ENCODE measurements around the gene CDK19.
"Not testable (repeated sequence)": the region's sequence is repeated elsewhere in the genome, so short reads cannot be mapped to it uniquely, and the experiment has no call there.

CDK19 gene

DNA sequence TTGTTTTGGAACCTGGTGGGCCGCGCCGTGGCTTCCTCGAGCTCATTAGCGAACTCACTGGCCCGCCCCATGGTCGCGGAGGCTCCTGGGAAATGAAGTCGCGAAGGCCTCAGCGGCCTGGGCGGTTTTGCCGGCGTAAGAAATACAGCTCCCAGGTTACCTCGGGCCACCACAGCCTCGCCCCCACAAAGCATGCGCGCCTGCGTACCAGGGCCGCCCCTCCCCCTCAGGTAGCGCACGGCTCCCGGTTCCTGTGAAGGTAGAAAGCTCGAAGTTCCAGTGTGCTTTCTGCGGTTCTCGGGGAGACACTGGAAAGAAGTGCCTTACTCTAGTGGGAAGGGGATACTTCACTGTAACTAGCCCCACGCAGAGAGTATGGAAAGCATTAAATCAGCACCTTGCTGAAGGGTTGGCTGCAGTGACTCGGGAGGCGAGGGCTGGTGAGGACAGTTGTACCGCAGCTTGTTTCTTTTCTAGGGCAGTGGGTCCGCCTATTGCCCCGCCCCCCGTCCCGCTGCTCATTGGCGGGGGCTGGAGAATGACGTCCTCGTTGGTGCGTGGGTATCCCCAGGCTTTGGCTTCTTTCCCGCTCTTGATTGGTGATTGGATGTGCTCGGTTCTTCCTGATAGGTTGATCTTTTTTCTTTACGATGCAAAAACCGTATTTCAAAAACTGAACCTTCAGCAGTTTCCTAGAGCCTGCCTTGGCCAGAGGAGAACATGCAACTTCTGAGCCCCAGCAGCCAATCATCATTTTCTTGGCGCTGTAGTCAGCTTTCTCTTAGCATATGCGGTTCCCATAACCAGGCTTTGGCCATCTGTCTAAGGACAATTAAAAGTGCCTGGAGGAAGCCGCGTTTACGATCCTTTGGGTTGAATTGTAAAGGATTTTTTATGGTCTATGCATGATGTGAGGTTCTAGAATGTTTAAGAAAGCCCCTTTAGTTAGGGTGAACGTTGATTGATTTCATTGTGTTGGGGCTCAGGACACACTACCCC, at the start of gene CDK19:
CDK19 (minus strand) TSS at position 59 of the 999 bp plus-strand sequence. CDS start 333 bp downstream, outside the sequence.
- peak; percentile 99 for DNase-seq (ENCODE audit: low read depth)

DNA sequence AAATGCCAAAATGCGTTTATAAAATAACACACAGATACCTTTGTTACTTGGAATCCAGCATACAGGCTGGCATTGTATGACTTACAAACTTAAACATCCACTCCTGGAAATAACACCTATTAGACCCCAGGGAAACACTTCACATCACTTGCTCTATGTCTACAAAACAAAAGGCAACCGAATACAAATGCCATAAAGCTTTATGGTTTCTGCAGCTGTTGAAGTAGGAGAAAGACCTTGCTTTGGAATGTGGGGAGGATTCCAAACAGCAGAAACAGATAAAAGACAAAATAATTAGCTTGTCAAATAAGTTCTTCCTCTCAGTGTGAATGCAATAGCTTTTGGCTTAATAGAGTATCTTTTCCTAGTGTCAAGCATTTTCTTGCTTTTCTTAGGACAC, 49.6 kb upstream of the CDK19 start:
- no peak for DNase-seq (ENCODE audit: low read depth)

DNA sequence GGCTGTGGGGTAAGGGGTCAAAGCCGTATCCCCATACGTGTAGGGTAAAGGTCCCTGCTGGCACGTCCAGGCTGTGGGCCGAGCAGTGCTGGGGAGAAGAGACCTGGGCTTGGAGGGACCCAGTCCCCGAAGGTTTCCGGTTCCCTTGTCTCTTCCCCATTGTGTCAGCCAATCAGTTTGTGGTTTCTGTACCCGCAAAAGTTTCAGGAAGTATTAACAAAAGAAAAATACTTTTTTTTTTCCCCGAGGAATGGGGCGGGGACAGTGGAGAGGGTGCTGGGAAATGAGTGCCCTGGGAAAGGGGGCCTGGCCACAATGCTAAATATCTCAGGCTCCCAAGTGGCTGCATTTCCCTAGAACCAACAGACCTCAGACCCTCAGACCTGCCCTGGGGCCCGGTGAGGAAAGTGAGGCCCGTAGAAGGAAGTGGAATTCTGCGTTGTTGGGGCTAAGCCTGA, 44.1 kb upstream of the CDK19 start:
- DNase-seq (ENCODE audit: low read depth) = no peak

DNA sequence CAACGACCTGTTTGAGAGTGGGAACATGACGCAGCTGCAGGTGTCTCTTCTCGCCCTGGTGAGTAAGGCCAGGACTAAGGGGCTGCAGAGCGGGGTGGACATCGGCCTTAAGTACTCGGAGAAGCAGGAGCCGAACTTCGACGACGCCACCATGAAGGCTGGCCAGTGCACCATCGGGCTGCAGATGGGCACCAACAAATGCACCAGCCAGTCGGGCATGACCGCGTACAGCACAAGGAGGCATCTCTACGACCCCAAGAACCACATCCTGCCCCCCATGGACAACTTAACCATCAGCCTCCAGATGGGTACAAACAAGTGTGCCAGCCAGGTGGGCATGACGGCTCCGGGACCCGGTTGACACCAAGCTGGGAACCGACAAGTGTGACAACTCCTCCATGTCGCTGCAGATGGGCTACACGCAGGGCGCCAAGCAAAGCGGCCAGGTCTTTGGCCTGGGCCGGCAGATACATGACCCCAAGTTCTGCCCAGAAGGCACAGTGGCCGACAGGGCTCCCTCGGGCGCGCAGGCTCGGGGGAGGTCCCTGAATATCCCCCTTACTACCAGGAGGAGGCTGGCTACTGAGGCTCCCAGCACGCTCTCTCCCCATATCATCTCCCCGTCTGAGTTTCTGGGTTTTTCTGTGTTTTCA, 43.4 kb upstream of the CDK19 start:
- no peak for DNase-seq (ENCODE audit: low read depth)

DNA sequence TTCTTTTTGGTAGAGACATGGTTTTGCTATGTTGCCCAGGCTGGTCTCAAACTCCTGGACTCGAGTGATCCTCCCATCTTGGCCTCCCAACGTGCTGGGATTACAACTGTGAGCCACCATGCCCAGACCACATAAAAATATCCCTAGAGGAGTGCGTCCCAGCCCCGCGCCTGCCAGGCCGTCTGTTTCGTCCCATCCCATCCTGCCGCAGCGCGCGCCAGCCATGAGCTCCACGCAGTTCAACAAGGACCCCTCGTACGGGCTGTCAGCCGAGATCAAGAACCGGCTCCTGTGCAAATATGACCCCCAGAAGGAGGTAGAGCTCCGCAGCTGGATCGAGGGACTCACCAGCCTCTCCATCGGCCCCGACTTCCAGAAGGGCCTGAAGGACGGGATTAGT, 42.7 kb upstream of the CDK19 start:
- DNase-seq (ENCODE audit: low read depth) = no peak

DNA sequence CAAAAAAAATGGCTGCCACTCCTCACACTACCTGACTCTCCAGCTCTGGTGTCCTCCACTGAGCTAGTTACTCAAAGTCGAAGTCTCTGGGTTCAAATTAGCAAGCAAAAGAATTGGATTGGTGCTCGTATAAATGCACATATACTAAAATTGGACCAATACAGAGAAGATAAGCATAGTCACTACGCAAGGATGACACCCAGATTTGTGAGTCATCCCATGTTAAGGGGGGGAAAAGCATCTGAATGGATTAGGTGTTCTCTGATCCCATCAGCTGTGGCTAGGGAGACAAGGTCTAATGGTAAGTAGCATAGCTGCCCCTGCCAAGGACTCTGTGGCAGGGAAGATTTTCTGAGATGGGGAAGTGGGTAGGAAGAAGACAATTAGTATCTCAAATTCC, 41.0 kb upstream of the CDK19 start:
- peak; percentile 55 for DNase-seq (ENCODE audit: low read depth)

DNA sequence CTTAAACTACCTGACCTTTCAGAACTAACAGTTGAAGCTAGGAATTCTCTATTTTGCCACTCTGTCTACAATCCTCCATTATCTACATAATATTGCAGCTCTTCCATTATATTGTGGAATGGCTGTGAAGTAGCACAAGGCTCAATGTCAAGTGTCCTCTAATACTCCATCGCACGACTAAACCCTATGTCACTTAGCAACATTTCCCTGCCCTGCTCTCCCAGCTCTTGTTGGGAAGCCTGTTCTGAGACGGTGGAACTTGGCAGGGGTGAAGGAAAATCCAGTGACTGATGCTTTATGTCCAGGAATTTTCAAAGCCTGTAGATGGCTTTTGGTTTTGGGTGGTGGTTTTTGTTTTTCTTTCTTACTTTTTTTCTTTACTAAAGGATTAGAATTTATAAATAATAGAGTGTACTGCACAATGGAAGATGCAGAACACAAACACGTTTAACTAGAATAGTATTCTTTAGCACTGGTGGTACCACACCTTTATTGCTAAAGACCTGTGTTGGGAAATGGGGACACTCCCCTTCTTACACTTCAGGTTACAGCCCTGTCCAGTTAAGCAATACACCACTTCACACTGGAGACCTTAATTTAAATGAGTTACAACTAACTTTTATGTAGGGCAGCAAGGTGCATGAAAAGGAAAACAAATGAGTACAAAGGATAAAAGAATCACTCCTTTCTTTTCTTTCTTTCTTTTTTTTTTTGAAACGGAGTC, 38.6 kb upstream of the CDK19 start:
- DNase-seq (ENCODE audit: low read depth) = no peak

DNA sequence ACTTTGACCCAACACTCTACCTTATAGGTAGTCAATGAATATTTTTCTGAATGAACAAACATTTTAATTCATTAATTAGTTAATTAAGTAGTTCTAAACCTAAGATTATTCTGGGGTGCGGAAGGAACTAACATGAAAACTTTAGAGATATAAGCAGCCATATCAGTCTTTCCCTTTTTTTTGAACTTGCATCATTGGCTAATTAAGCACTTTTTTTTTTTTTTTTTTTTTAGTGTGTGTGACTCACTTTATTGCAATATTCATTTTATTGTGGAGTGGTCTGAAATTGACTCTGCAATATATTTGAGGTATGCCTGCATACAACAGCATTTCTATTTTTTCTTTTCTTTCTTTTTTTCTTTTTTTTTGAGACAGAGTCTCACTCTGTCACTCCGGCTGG, 37.5 kb upstream of the CDK19 start:
- DNase-seq (ENCODE audit: low read depth) = no peak

DNA sequence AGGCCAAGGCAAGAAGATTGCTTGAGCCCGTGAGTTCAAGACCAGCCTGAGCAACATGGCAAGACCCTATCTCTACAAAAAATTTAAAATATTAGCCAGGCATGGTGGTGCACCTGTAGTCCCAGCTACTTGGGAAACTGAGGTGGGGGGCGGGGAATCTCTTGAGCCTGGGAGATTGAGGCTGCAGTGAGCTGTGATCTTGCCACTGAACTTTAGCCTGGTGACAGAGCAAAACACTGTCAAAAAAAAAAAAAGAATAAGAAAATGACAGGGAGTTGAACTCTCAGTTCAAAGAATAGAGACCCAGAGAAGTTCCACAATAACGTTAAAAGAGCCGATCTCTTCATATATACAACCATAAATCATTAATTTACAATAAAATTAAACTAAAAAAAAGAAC, 34.5 kb upstream of the CDK19 start:
- DNase-seq (ENCODE audit: low read depth) = no peak

DNA sequence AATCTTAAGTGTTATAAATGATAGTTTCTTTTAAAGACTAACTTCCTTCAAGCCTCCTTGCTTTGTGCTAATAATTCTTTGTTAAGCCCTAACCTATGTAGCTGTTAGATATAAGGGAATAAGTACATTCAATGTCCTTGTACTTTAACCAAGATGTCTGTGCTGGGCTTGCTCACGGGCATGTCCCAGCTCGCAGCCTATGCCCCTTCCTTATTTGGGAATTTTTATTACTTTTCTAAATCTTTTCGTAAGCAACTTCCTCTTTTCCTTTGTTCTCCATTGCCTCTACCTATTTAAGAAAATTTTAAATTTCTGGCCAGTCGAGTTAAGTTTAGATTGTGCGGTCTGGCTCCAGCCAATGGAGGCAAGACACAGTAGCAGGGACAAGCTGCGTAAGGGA, 26.0 kb upstream of the CDK19 start:
- DNase-seq (ENCODE audit: low read depth) = no peak

DNA sequence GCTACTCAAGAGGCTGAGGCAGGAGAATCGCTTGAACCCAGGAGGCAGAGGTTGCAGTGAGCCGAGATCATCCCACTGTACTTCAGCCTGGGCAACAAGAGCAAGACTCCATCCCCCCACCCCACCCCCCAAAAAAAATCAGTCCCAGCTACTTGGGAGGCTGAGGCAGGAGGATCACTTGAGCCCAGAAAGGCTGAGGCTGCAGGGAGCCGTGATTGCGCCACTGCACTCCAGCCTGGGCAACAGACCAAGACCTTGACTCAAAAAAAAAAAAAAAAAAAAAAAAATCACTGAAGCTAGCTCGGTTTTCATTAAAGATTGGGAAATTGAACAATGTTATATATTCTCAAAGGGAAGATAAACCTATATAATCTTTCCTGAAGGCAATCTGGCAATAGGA, 20.5 kb upstream of the CDK19 start:
- not testable (repeated sequence) for DNase-seq (ENCODE audit: low read depth)

DNA sequence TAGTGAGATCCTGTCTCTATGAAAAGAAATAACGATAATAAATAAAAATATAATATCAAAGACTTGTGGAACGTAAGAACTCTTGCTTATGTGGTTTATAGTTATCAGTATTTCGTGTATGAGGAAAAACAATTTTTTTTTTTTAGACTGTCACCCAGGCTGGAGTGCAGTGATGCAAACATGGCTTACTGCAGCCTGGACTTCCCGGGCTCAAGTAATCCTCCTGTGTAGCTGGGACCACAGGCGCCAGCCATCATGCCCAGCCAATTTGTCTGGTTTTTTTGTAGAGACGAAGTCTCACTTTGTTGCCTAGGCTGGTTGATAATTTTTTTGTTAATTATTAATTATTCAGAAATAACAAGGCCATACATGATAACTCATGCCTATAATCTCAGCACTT, 18.6 kb upstream of the CDK19 start:
- DNase-seq (ENCODE audit: low read depth) = no peak

DNA sequence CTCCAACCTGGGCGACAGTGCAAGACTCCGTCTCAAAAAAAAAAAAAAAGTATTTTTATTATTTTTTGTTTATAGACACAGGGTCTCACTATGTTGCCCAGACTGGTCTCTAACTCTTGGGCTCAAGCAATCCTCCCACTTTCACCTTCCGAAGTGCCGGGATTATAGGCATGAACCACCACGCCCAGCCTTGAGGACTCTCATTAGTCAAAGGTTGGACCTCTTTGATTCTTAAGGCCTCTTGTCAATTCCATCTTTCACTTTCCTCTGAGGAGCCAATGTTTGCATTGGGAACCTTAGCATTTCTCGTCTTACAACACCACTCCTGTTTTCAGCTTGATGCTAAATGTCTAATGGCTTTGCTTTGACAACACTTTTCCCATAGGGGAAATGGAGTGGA, 16.1 kb upstream of the CDK19 start:
- no peak for DNase-seq (ENCODE audit: low read depth)

DNA sequence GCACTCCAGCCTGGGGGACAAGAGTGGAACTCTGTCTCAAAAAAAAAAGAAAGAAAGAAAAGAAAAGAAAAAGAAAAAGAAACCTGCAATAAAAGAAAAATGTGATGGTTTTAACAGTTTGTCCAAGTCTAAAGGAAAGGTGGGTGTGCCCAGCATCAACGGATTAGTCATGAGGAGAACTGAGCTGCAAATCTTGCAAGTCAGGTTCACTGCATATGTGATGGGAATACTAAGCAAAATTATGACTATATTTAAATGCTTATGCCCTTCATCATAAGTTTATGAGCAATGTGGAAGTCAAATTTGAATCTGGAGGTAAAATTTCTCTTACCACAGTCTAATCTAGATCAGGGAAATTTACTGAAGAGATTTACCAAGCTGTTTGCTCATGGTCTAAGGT, 13.1 kb upstream of the CDK19 start:
- peak; percentile 11 for DNase-seq (ENCODE audit: low read depth)

DNA sequence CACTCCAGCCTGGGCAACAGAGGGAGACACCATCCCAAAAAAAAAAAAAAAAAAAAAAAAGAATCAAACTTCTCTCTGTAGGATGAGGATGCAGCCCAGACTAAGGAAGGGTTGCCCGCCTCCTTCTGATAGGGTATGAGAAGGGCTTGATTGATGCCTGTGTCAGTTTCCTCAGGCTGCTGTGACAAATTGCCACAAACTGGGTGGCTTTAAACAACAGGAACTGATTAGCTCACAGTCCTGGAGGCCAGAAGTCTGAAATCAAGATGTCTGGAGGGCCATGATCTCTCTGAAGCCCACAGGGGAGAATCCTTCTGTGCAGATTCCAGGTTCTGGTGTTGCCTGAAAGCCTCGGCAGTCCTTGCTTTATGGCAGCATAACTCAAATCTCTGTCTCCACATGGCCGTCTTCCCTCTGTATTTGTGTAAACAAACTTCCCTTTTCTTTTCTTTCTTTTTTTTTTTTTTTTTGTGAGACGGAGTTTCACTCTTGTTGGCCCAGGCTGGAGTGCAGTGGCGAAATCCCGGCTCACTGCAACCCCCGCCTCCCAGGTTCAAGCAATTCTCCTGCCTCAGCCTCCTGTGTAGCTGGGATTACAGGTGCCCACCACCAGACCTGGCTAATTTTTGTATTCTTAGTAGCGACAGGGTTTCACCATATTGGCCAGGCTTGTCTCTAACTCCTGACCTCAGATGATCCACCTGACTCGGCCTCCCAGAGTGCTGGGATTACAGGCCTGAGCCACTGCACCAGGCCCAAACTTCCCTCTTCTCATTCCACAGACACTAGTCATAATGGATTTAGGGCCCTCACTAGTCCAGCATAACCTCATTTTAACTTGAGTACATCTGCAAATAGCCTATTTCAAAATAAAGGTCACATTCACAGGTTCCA, 11.2 kb upstream of the CDK19 start:
- DNase-seq (ENCODE audit: low read depth) = peak; percentile 16

DNA sequence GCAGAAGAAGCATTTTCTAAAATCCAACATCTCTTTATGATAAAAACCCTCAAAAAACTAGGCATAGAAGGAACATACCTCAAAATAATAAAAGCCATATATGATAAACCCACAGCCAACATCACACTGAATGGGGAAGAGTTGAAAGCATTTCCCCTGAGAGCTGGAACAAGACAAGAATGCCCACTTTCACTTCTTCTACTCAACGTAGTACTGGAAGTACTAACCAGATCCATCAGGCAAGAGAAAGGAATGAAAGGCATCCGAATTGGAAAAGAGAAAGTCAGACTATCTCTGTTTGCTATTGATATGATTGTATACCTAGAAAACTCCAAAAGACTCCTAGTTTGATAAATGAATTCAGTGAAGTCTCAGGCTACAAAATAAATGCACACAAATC, 7.9 kb upstream of the CDK19 start:
- DNase-seq (ENCODE audit: low read depth) = no peak

DNA sequence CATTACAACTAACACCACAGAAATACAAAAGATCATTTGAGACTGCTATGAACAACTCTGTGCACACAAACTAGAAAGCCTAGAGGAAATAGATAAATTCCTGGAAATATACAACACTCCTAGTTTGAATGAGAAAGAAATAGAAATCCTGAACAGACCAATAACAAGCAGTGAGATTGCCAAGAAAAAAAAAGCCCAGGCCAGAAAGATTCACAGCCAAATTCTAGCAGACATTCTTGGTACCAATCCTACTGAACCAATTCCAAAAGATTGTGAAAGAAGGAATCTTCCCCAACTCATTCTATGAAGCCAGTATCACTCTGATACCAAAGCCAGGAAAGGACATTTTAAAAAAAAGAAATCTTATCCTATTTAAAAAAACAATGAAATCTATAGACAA, 7.0 kb upstream of the CDK19 start:
- DNase-seq (ENCODE audit: low read depth) = peak; percentile 24

DNA sequence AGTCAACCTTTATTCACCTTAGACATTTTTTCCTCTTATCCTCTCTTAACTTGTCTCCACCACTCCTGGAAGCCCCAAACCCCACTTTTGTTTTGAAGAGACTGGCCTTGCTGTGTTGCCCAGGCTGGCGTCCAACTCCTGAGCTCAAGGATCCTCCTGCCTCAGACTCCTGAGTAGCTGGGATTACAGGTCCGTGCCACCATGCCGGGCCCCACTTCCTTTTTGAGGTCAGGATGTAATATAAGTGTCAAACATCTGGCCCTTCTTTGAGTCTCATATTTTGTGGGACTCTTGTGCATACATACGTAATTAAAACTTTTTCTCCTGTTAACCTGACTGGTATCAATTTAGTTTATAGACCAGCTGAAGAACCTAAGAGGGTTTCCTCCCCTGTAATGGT, 1.4 kb upstream of the CDK19 start:
- no peak for DNase-seq (ENCODE audit: low read depth)

DNA sequence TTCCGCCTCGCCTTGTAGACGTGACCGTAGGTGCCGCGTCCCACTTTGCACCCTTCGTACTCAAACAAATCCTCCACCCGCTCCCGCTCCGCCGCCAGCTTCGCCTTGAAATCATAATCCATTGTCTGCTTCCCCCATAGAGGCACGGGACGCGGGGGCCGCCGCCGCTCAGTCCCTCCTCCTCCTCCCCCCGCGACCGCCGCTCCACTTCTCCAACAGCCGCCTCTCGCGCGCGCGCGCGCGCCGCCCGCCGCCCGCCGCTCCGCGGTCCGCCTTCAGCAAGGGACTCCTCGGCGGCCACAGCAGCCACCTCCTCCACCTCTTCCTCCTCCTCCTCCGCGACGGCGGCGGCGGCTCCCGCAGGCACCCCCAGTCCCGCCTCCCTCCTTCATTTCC, 256 bp downstream of the CDK19 start:
- DNase-seq (ENCODE audit: low read depth) = no peak

DNA sequence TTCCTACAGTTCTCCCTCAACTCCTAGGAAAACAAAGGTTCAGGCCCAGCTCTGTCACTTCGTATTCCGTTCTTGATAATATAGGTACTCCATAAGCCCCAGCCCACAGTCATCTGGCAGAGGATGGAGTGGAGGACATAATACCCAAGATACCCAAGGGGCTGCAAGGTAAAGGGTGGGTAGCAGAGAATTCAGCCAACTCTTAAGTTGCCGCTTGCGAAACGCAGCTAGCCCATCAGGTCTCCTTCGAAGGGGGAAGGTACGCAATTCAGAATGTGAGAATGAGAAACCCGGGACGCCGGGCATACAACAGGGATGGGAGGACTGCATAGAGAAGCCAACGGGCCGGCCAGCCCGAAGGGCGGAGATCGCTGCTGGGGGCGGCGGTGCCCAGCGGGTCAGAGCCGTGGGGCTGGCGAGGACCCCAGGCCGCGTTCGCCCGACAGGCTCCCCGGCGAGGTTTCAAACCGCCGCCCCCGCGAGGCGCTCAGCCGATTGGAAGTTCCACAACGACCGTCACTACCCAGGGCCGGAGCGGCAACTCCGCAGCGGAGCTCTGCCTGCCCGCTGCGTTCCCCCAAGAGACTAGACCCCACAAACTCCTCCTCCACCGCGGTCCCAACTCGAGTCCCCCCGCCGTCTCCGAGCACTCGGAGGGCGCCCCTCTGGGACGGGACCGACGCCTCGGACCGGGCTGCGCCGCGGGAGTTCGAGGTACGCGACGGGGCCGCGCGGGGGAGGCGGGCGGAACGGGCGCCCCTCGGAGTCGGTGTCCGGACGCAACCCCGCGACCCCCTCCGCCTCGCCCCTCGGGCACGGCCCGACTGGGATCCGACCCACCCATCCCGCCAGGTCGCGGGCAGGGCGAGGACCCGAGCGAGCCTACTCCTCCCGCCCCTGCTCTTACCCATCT, 911 bp downstream of the CDK19 start:
- peak; percentile 64 for DNase-seq (ENCODE audit: low read depth)

Data from iris pigment epithelial cell (primary cell).